Measurements from ENCODE around the gene IVL. TPM values are rescaled to one million over a fixed set of nuclear protein-coding genes. Genes with fewer than 3 reads are reported as not detected.

IVL gene
- total RNA-seq, 1 donor from 2014 or later, result not detected

DNA sequence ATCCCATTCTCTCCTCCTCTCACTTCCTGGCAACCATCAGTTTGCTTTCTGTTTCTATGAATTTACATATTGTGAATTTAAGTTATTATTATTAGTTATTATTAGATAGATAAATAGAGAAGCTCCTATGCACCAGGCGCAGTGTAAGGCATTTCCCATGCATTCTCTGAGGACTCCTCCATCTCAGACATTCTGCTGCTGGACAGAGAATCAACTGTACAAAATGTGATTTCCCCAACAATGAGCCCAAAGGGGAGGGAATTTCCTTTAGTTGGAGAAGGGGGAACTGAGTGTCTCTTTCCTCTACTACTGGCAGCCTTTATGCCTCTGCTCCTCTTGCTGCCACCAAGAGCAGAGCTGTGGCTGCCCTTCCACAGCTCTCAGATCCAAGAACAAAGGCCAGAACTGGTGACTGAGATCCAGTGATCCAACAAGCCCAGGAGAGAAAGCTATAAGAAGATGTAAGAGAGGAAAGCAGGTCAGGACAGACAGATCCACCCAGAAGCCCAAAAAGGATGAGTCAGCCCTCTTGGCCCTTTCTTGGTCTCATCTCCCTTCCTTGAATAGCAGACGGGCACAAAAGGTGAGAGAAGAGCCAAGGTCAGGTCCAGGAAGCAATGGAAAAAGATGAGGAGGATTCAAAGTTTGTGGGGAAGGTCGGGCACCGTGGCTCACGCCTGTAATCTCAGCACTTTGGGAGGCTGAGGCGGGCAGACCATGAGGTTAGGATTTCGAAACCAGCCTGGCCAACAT, 3.5 kb upstream of the IVL start:
- no peak overlapping the region for H3K4me2 ChIP-seq
- TF ChIP-seq EZH2phosphoT487 (IDR thresholded peaks at IDR 0.05), result no peak
- TF ChIP-seq EZH2 (IDR thresholded peaks at IDR 0.05), result no peak
- TF ChIP-seq, protein P1, sequence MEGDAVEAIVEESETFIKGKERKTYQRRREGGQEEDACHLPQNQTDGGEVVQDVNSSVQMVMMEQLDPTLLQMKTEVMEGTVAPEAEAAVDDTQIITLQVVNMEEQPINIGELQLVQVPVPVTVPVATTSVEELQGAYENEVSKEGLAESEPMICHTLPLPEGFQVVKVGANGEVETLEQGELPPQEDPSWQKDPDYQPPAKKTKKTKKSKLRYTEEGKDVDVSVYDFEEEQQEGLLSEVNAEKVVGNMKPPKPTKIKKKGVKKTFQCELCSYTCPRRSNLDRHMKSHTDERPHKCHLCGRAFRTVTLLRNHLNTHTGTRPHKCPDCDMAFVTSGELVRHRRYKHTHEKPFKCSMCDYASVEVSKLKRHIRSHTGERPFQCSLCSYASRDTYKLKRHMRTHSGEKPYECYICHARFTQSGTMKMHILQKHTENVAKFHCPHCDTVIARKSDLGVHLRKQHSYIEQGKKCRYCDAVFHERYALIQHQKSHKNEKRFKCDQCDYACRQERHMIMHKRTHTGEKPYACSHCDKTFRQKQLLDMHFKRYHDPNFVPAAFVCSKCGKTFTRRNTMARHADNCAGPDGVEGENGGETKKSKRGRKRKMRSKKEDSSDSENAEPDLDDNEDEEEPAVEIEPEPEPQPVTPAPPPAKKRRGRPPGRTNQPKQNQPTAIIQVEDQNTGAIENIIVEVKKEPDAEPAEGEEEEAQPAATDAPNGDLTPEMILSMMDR (IDR thresholded peaks at IDR 0.05), result no peak

DNA sequence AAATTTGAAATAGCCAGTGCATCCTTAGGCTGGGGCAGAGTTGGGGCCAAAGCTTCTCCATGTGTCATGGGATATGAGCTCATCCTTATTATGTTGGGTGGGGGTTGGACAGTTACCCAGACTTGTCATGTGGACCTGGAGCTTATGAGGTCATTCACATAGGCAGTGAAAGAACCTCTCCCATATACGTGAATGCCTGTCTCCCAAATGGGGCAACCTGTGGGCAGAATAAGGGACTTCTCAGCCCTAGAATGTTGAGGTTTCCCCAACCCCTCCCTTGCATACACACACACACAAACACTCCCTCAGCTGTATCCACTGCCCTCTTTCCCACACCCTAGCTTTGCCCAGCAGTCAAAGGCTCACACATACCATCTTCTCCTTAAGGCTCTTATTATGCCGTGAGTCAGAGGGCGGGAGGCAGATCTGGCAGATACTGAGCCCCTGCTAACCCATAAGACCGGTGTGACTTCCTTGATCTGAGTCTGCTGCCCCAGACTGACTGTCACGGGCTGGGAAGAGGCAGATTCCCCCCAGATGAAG, 2.3 kb upstream of the IVL start:
- Histone ChIP-seq H3K27me3 (no peaks in the 10 kb centered on the region), H3K36me3 (no peaks in the 10 kb centered on the region), H3K9me3 (ENCODE audit: low read depth) (peaks cover 10% of the 10 kb centered on the region), H2AFZ (replicated peaks) (no peak overlapping the region), H4K20me1 (ENCODE audit: low read depth) (no peaks in the 10 kb centered on the region), H3K27ac (no peak overlapping the region), H3K4me3 (no peak overlapping the region), H3K4me2 (no peak overlapping the region), H3K4me1 (no peaks in the 10 kb centered on the region), H3K79me2 (ENCODE audit: low read depth) (no peaks in the 10 kb centered on the region), H3F3A (ENCODE audit: low read depth) (no peaks in the 10 kb centered on the region), H3K9ac (no peak overlapping the region)
- TF ChIP-seq EZH2 (IDR thresholded peaks at IDR 0.05) (no peak), EZH2phosphoT487 (IDR thresholded peaks at IDR 0.05) (no peak)
- TF ChIP-seq, protein P1 (IDR thresholded peaks at IDR 0.05), result no peak
- H3K36me3 Mint-ChIP-seq, result peaks cover 2% of the 10 kb centered on the region
- no peak overlapping the region for H3K27ac Mint-ChIP-seq
- H3K27me3 Mint-ChIP-seq (ENCODE audit: insufficient read depth, low read depth), result peaks cover 15% of the 10 kb centered on the region
- DNase-seq (ENCODE audit: low spot score), result no peak
- peaks cover 16% of the 10 kb centered on the region for H3K9me3 Mint-ChIP-seq
- H3K4me3 Mint-ChIP-seq, result no peak overlapping the region
- H3K4me1 Mint-ChIP-seq, result no peaks in the 10 kb centered on the region

More for the DNA sequence above, 3.5 kb upstream of the IVL start:
- no peak overlapping the region for H2AFZ ChIP-seq (replicated peaks)
- Mint-ChIP-seq H3K4me1 (no peaks in the 10 kb centered on the region), H3K27ac (no peak overlapping the region), H3K4me3 (no peak overlapping the region), H3K36me3 (peaks cover under 1% of the 10 kb centered on the region), H3K9me3 (peaks cover 14% of the 10 kb centered on the region), H3K27me3 (ENCODE audit: insufficient read depth, low read depth) (peaks cover 12% of the 10 kb centered on the region)
- no peak overlapping the region for H3K27ac ChIP-seq
- H3K9ac ChIP-seq, result no peak overlapping the region
- no peaks in the 10 kb centered on the region for H3K36me3 ChIP-seq
- no peaks in the 10 kb centered on the region for H4K20me1 ChIP-seq (ENCODE audit: low read depth)
- no peaks in the 10 kb centered on the region for H3F3A ChIP-seq (ENCODE audit: low read depth)
- H3K9me3 ChIP-seq (ENCODE audit: low read depth), result peaks cover 10% of the 10 kb centered on the region
- DNase-seq (ENCODE audit: low spot score), result no peak
- H3K4me1 ChIP-seq, result no peaks in the 10 kb centered on the region
- no peaks in the 10 kb centered on the region for H3K27me3 ChIP-seq
- no peaks in the 10 kb centered on the region for H3K79me2 ChIP-seq (ENCODE audit: low read depth)
- H3K4me3 ChIP-seq, result no peak overlapping the region

DNA sequence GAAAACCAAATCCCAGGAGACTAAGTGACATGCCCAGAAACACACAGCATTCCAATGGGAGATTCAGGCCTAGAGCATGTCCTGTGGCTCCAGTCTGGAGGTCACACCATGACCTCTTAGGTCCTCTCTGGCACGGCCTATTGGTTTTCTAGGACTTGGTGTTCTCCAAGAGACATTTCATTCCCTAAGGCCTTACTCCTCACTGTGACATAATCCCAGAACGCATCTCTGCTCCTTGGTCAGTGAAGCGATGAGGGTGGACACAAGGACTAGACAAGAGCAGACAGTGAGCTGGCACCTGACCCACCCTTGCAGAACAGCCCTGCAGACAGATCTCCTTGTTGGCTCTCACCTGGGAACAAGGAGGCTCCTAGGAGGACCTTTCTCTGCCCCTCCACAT, 860 bp downstream of the IVL start:
- no peaks in the 10 kb centered on the region for H3K4me1 ChIP-seq
- H3K27ac ChIP-seq, result no peak overlapping the region
- H3K4me2 ChIP-seq, result no peak overlapping the region
- no peak overlapping the region for H3K4me3 ChIP-seq
- Mint-ChIP-seq H3K4me1 (no peaks in the 10 kb centered on the region), H3K27ac (no peak overlapping the region), H3K27me3 (ENCODE audit: insufficient read depth, low read depth) (peaks cover 10% of the 10 kb centered on the region), H3K36me3 (peaks cover 2% of the 10 kb centered on the region), H3K9me3 (peaks cover 20% of the 10 kb centered on the region), H3K4me3 (no peak overlapping the region)
- H3K9me3 ChIP-seq (ENCODE audit: low read depth), result peaks cover 6% of the 10 kb centered on the region
- H3K79me2 ChIP-seq (ENCODE audit: low read depth), result no peaks in the 10 kb centered on the region
- H3K36me3 ChIP-seq, result no peaks in the 10 kb centered on the region
- DNase-seq (ENCODE audit: low spot score), result no peak
- TF ChIP-seq EZH2 (IDR thresholded peaks at IDR 0.05) (no peak), EZH2phosphoT487 (IDR thresholded peaks at IDR 0.05) (no peak)
- TF ChIP-seq, protein P1 (IDR thresholded peaks at IDR 0.05), result no peak
- H3K27me3 ChIP-seq, result no peaks in the 10 kb centered on the region
- no peaks in the 10 kb centered on the region for H3F3A ChIP-seq (ENCODE audit: low read depth)
- no peak overlapping the region for H3K9ac ChIP-seq
- no peak overlapping the region for H2AFZ ChIP-seq (replicated peaks)
- no peaks in the 10 kb centered on the region for H4K20me1 ChIP-seq (ENCODE audit: low read depth)

Measured in neural progenitor cell (in vitro differentiated cells).